Ectodermal cell (in vitro differentiated cells): Measurements from ENCODE around the gene VIT.

Experiments
- H3K27ac ChIP-seq: 2 replicates; pipeline ENCODE4 v1.7.0; 2013; ENCODE audit warnings: mild to moderate bottlenecking, low read depth, low read length; ENCODE audit not compliant: insufficient read depth, poor library complexity, severe bottlenecking
- H3K27me3 ChIP-seq: 2 replicates; pipeline ENCODE4 v1.7.0; 2013; ENCODE audit warnings: mild to moderate bottlenecking, low read length; ENCODE audit not compliant: insufficient read depth, control insufficient read depth, poor library complexity, severe bottlenecking
- H3K36me3 ChIP-seq: one replicate; pipeline ENCODE4 v1.7.0; 2013; ENCODE audit warnings: low read length; ENCODE audit not compliant: control insufficient read depth, insufficient read depth
- H3K4me1 ChIP-seq: one replicate; pipeline ENCODE4 v1.7.0; 2013; ENCODE audit warnings: low read length; ENCODE audit not compliant: control insufficient read depth, insufficient read depth
- H3K4me3 ChIP-seq: 2 replicates; pipeline ENCODE4 v1.7.0; 2013; ENCODE audit warnings: low read depth, low read length, control low read depth; ENCODE audit not compliant: insufficient read depth
- H3K9me3 ChIP-seq: 2 replicates; pipeline ENCODE4 v1.7.0; 2013; ENCODE audit warnings: mild to moderate bottlenecking, low read length, moderate library complexity; ENCODE audit not compliant: control insufficient read depth
- WGBS, 2 experiments: methylation state at CpG; one replicate each; pipeline ENCODE4 v1.1.7; 2013; ENCODE audit warnings: missing lambda C conversion rate in 2 of 2; 5-methylcytosine and 5-hydroxymethylcytosine counted together

VIT gene

GRCh38 chr2:36708041-36708741 lies 11.7 kb downstream of the VIT start:
- 94 to 96% methylated on average over 7 to 8 of the region's 8 CpGs for WGBS, 2 experiments
- Histone ChIP-seq H3K9me3 (no peaks in the 10 kb centered on the region), H3K36me3 (no peaks in the 10 kb centered on the region), H3K27me3 (no peaks in the 10 kb centered on the region), H3K4me1 (peaks cover 1% of the 10 kb centered on the region), H3K27ac (no peak overlapping the region), H3K4me3 (no peak overlapping the region)

GRCh38 chr2:36710858-36711515 lies 14.5 kb downstream of the VIT start:
- no peaks in the 10 kb centered on the region for H3K27me3 ChIP-seq
- no peak overlapping the region for H3K4me3 ChIP-seq
- 97% methylated on average over 2 of the region's 2 CpGs for WGBS, 2 experiments
- H3K36me3 ChIP-seq, result no peaks in the 10 kb centered on the region
- no peak overlapping the region for H3K27ac ChIP-seq
- H3K9me3 ChIP-seq, result no peaks in the 10 kb centered on the region
- H3K4me1 ChIP-seq, result peaks cover 5% of the 10 kb centered on the region

- H3K4me1 ChIP-seq, result peaks cover 5% of the 10 kb centered on the region
- no peak overlapping the region for H3K27ac ChIP-seq
- no peaks in the 10 kb centered on the region for H3K36me3 ChIP-seq
- no peaks in the 10 kb centered on the region for H3K27me3 ChIP-seq
- WGBS, 2 experiments, result 69 to 77% methylated on average over 5 of the region's 5 CpGs
- H3K9me3 ChIP-seq, result no peaks in the 10 kb centered on the region
- H3K4me3 ChIP-seq, result no peak overlapping the region
Observed at GRCh38 chr2:36711741-36712314, 15.3 kb downstream of the VIT start.

- Histone ChIP-seq H3K4me1 (peaks cover 5% of the 10 kb centered on the region), H3K27ac (no peak overlapping the region), H3K27me3 (no peaks in the 10 kb centered on the region), H3K36me3 (no peaks in the 10 kb centered on the region), H3K4me3 (no peak overlapping the region), H3K9me3 (no peaks in the 10 kb centered on the region)
- WGBS, 2 experiments, result 54 to 55% methylated on average over 8 of the region's 8 CpGs
Observed at GRCh38 chr2:36713310-36713709, 16.8 kb downstream of the VIT start.

GRCh38 chr2:36716111-36716510 lies 19.6 kb downstream of the VIT start:
- Histone ChIP-seq H3K9me3 (no peaks in the 10 kb centered on the region), H3K27me3 (no peaks in the 10 kb centered on the region), H3K4me1 (peaks cover 5% of the 10 kb centered on the region), H3K27ac (no peak overlapping the region), H3K36me3 (no peaks in the 10 kb centered on the region), H3K4me3 (no peak overlapping the region)
- 92 to 94% methylated on average over 3 of the region's 3 CpGs for WGBS, 2 experiments

GRCh38 chr2:36717603-36718266 lies 21.2 kb downstream of the VIT start:
- H3K4me3 ChIP-seq, result no peak overlapping the region
- H3K27me3 ChIP-seq, result no peaks in the 10 kb centered on the region
- WGBS, 2 experiments, result 92 to 98% methylated on average over 3 of the region's 3 CpGs
- H3K9me3 ChIP-seq, result no peaks in the 10 kb centered on the region
- no peak overlapping the region for H3K27ac ChIP-seq
- H3K4me1 ChIP-seq, result peaks cover 5% of the 10 kb centered on the region
- H3K36me3 ChIP-seq, result no peaks in the 10 kb centered on the region

GRCh38 chr2:36727550-36727949 lies 31.0 kb downstream of the VIT start:
- H3K36me3 ChIP-seq, result no peaks in the 10 kb centered on the region
- H3K27ac ChIP-seq, result no peak overlapping the region
- no peaks in the 10 kb centered on the region for H3K9me3 ChIP-seq
- H3K27me3 ChIP-seq, result no peaks in the 10 kb centered on the region
- H3K4me3 ChIP-seq, result no peak overlapping the region
- no peaks in the 10 kb centered on the region for H3K4me1 ChIP-seq
- WGBS, 2 experiments, result 85 to 90% methylated on average over 2 of the region's 3 CpGs

GRCh38 chr2:36729067-36729466 lies 32.6 kb downstream of the VIT start:
- no peaks in the 10 kb centered on the region for H3K27me3 ChIP-seq
- H3K36me3 ChIP-seq, result no peaks in the 10 kb centered on the region
- no peaks in the 10 kb centered on the region for H3K4me1 ChIP-seq
- WGBS, 2 experiments, result 60 to 62% methylated on average over 3 to 4 of the region's 4 CpGs
- no peak overlapping the region for H3K4me3 ChIP-seq
- H3K27ac ChIP-seq, result no peak overlapping the region
- H3K9me3 ChIP-seq, result no peaks in the 10 kb centered on the region

GRCh38 chr2:36731941-36732672 lies 35.6 kb downstream of the VIT start:
- Histone ChIP-seq H3K36me3 (no peaks in the 10 kb centered on the region), H3K27me3 (no peaks in the 10 kb centered on the region), H3K27ac (no peak overlapping the region), H3K9me3 (no peaks in the 10 kb centered on the region), H3K4me1 (no peaks in the 10 kb centered on the region), H3K4me3 (no peak overlapping the region)
- 68 to 74% methylated on average over 4 to 5 of the region's 5 CpGs for WGBS, 2 experiments

GRCh38 chr2:36732673-36733036 lies 36.1 kb downstream of the VIT start:
- WGBS, 2 experiments, result 95 to 97% methylated on average over 3 of the region's 3 CpGs
- no peak overlapping the region for H3K27ac ChIP-seq
- H3K4me3 ChIP-seq, result no peak overlapping the region
- no peaks in the 10 kb centered on the region for H3K4me1 ChIP-seq
- no peaks in the 10 kb centered on the region for H3K27me3 ChIP-seq
- H3K9me3 ChIP-seq, result no peaks in the 10 kb centered on the region
- H3K36me3 ChIP-seq, result no peaks in the 10 kb centered on the region
